Measurements from ENCODE around the gene CFD.
"Not testable (repeated sequence)": the region's sequence is repeated elsewhere in the genome, so short reads cannot be mapped to it uniquely, and the experiment has no call there.

Gene CFD

DNA sequence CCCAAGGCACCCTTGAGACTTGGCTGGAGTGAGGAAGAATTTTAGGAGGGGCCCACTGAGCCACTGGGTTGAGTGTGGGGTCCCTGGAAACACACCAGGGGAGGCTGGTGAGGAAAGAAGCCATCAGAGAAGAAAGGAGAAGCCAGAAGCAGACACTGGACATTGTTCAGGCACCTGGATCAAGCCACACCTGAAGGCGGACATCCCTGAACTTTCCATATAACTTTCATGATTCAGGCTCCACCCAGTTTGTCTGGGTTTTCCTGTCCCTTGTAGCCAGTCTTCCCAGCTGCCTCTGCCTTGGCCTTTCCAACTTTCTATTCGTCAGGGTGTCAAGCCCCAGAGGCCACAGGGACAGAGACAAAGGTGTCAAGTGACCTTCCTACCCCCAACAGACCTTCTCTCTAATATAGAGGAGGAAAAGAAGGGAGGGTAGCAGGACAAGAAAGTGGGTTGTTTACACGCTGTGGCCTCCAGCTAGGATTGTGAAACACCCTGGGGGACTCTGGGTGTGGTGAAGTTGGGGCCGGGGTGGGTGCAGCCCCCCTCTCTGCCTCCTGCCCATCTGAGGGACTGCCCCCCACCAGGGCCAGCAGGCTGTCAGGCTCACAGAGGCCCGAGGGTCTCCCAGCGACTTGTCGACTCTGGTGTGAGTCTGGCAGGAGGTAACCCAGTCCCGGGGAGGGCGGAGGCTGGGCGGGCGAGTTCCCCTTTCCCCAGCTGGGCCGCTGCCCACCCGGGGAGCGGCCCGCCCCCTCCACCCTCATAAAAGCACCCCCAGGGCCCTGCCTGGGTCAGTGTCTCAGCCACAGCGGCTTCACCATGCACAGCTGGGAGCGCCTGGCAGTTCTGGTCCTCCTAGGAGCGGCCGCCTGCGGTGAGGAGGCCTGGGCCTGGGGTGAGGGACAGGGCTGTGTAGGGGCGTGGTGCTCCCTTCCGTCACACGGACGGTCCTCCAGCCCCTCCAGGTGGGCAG lies at the start of gene CFD:
Gene CFD (plus strand): TSS at position 797 of the 976 bp plus-strand sequence. CDS start 26 bp downstream, at position 823.
- DNase-seq (ENCODE audit: low read depth in 2 of 2), result no peak

DNA sequence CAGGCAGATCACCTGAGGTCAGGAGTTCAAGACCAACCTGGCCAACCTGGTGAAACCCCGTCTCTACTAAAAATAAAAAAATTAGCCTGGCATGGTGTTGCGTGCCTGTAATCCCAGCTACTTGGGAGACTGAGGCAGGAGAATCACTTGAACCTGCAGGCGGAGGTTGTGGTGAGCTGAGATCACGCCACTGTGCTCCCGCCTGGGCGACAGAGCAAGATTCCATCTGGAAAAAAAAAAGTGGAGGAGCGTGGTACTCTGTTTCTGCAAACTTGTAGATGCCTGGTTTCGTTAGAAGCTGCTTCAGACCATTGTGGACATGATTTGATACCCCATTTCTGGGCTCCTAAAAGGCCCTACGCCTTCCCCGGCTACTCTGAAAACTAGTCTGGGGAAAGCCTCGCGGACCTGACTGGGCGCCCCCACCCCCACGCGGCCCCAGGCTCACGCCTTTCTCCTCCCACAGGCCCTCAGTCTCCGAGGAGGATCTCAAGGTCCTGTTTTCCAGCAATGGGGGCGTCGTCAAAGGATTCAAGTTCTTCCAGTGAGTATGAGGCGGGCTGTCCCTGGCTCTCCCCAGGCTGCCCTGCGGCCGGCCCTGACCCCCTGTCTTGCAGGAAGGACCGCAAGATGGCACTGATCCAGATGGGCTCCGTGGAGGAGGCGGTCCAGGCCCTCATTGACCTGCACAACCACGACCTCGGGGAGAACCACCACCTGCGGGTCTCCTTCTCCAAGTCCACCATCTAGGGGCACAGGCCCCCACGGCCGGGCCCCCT lies 49.2 kb upstream of the CFD start:
- no peak for DNase-seq (ENCODE audit: low read depth in 2 of 2)

DNA sequence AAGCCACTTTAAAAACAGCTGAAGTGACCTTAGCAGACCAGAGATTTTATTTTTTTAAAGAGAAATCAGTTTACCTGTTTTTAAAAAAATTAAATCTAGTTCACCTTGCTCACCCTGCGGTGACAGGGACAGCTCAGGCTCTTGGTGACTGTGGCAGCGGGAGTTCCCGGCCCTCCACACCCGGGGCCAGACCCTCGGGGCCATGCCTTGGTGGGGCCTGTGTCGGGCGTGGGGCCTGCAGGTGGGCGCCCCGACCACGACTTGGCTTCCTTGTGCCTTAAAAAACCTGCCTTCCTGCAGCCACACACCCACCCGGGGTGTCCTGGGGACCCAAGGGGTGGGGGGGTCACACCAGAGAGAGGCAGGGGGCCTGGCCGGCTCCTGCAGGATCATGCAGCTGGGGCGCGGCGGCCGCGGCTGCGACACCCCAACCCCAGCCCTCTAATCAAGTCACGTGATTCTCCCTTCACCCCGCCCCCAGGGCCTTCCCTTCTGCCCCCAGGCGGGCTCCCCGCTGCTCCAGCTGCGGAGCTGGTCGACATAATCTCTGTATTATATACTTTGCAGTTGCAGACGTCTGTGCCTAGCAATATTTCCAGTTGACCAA lies 48.5 kb upstream of the CFD start:
- DNase-seq (ENCODE audit: low read depth in 2 of 2), result no peak

DNA sequence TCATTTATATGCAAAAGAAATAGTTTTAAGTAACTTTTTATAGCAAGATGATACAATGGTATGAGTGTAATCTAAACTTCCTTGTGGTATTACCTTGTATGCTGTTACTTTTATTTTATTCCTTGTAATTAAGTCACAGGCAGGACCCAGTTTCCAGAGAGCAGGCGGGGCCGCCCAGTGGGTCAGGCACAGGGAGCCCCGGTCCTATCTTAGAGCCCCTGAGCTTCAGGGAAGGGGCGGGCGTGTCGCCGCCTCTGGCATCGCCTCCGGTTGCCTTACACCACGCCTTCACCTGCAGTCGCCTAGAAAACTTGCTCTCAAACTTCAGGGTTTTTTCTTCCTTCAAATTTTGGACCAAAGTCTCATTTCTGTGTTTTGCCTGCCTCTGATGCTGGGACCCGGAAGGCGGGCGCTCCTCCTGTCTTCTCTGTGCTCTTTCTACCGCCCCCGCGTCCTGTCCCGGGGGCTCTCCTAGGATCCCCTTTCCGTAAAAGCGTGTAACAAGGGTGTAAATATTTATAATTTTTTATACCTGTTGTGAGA lies 47.9 kb upstream of the CFD start:
- no peak for DNase-seq (ENCODE audit: low read depth in 2 of 2)

DNA sequence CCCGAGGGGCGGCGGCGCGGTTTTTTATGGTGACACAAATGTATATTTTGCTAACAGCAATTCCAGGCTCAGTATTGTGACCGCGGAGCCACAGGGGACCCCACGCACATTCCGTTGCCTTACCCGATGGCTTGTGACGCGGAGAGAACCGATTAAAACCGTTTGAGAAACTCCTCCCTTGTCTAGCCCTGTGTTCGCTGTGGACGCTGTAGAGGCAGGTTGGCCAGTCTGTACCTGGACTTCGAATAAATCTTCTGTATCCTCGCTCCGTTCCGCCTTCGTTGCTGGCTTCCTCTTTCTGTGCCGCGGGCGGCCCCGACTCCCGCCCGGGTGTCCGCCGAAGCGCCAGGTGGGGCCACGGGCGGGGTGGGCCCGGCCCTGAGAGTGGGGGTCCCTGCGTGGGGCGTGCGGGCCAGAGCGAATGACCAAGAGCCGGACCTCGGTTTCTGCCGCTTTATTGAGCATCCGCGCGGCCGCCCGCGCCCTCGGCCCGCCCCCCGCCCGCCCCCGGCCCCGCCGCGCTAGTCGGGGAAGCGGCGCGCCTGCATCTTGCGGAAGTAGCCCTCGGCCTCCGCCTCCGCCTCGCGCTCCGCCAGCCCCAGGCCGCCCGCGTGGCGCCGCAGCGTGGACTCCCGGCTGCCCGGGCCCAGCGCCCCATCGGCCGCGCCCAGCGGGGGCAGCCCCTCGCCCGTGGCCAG lies 47.3 kb upstream of the CFD start:
- no peak for DNase-seq (ENCODE audit: low read depth in 2 of 2)

DNA sequence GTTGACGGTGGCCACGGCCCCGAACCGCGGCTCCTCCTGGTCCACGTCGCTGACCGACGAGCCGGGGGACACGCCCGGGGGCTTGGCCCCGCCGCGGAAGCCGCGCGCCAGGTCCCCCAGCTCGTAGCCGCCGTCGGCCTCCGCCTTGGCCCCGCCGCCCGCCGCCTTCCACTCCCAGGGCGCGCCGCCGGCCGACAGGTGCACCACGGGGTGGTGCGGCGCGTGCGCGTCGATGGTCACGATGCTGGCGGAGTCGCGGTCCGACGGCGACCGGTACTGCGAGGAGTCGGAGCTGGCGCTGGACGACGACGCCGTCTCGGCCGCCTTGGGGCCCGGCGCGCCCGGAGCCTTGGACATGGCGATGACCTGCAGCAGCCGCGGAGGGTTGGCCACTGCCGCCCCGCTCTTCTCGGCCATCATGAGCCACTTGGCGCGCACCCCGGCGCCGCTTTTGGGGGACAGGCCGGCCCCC lies 46.7 kb upstream of the CFD start:
- DNase-seq (ENCODE audit: low read depth in 2 of 2), result no peak

DNA sequence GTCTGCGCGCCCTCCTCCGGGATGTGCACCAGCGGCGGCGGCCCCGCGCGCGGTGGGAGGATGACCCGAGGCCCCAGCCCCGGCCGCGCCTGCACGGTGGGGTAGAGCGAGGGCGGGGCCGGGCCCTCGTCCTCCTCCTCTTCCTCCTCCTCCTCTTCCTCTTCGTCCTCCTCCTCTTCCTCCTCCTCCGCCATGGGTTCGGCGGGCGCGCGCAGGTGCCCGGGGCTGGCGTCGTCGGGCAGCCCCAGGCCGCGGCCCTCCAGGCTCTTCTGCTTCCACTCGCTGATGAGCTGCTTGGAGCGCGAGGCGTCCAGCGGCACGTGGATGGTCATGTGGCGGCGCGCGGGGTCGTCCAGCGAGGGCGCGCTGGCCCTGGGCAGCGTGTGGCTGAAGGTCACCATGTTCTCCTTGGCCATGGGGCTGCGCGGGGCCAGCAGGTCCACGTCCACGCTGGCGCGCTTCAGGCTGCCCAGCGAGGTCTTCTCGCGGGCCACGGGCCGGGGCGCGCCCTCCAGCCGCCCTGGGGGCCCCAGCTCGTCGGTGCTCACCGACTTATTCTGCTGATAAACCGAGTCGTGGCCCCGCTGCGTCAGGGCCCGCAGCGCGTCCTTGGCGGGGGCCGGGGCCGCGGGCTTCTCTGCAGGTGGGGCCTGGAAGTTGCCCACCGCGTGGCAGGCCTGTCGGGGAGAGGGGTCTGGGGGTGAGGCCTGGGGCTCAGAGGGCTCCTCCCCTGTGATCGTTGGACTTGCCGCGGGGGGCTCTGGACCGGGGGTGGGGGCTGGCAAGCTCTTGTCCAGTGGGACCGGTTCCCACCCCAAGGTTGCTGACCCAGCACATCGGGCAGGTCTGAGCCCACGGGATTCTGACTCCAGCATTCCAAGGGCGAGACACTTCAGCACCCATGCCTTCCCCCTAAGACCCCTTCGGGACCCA lies 46.0 kb upstream of the CFD start:
- DNase-seq (ENCODE audit: low read depth in 2 of 2), result no peak

DNA sequence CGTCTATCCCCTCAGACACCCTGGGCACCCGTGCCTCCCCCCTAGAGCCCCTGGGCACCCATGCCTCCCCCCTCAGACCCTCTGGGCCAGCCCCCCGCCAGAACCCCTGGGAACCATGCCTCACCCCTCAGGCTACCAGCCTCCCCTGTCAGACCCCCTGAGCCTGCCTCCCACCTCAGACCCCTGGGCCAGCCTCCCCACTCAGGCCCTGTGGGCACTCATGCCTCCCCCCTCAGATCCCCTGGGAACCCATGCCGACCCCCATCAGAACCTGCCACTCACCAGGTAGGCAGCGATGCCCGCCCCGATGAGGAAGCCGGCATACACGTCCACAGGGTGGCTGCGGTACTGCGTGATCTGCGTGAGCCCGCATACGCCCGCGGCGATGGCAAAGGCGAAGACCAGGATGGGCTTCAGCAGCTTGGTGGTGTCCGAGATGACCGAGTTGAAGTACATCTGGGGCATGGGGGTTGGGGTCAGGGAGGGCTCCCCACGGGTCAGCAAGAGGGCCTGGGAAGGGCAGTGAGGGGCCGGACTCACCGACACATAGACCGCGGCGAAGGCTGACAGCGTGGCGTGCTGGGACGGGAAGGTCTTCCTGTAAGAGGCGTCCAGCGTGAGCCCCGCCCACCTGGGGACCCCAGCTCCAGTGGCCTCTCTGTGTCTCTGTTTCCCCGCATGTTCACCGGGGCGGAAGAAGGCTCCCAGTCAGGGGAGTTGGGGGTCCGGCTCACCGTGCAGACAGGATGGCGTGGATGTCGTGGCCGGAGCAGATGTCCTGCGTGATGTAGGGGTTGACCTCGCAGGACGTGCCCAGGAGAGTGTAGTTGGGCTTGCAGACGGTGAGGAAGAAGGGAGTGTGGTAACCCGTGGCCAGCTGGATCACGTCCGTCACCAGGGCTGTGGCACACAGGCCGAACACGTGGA lies 45.0 kb upstream of the CFD start:
- DNase-seq (ENCODE audit: low read depth in 2 of 2), result no peak

DNA sequence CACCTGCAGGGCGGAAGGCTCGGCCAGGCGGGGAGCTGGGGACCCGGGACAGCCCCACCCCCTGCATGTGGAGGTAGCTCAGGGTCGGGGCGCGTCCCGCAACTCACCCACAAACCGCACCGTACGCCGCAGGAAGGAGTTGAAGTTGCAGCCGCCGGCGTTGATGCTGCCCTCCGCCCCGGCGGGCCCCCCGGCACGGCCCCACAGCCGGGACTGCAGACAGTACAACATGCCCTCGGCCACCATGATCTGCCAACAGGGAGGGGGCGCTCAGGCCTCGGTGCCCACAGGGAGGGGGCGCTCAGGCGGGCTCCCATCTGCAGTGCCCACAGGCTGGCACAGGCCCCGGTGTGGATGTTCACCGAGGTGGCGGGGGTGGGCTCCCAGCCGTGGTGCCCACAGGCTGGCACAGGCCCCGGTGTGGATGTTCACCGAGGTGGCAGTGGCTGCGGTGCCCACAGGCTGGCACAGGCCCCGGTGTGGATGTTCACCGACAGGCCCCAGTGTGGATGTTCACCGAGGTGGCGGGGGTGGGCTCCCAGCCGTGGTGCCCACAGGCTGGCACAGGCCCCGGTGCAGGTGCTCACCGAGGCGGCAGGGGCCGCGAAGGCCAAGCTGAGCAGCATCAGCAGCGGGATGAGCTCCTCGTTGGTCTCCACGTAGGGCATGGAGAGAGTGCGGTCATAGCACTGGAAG lies 44.2 kb upstream of the CFD start:
- DNase-seq (ENCODE audit: low read depth in 2 of 2), result no peak

DNA sequence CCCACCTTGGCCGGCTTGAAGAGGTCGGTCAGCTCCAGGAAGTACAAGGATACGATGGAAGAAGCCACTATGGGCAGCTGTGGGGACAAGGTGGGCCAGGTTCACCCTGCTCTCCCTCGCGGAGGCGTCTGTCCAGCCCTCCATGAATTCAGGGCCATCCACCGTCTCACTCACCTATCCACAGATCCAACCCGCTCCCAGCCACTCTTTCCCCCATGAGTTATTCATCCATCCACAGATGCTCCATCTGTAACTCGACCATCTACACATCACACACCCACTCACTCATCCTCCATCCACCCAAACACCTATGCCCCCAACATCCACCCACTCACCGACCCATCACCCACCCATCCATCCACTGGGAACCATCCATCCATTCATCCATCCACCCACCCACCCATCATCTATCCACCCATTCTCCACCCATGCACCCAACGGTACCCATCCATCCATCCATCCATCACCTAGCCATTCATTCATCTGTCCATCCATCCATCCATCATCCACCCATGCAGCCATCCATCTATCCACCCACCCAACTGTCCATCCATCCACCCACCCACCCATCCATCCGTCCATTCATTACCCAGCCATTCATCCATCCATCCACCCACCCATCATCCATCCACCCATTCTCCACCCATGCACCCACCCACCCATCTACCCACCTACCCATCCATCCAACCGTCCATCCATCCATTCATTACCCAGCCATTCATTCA lies 43.5 kb upstream of the CFD start:
- DNase-seq (ENCODE audit: low read depth in 2 of 2), result no peak

DNA sequence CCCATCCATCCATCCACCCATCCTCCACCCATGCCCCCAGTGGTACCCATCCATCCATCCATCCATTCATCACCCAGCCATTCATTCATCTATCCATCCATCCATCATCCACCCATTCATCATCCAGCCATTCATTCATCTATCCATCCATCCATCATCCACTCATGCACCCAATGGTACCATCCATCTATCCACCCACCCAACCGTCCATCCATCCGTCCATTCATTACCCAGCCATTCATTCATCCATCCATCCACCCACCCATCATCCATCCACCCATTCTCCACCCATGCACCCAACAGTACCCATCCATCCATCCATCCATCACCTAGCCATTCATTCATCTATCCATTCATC lies 43.0 kb upstream of the CFD start:
- no peak for DNase-seq (ENCODE audit: low read depth in 2 of 2)

DNA sequence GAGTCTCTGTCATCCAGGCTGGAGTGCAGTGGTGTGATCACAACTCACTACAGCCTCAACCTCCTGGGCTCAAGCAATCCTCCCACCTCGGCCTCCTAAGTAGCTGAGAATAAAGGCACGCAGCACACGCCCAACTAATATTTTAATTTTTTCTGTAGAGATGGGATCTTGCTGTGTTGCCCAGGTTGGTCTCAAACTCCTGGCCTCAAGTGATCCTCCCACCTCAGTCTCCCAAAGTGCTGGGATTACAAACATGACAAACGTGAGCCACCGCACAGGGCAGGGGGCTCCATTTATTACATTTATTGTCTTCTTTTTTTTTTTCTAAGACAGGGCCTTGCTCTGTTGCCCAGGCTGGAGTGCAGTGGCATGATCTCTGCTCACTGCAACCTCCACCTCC lies 39.3 kb upstream of the CFD start:
- DNase-seq (ENCODE audit: low read depth in 2 of 2), result not testable (repeated sequence)

DNA sequence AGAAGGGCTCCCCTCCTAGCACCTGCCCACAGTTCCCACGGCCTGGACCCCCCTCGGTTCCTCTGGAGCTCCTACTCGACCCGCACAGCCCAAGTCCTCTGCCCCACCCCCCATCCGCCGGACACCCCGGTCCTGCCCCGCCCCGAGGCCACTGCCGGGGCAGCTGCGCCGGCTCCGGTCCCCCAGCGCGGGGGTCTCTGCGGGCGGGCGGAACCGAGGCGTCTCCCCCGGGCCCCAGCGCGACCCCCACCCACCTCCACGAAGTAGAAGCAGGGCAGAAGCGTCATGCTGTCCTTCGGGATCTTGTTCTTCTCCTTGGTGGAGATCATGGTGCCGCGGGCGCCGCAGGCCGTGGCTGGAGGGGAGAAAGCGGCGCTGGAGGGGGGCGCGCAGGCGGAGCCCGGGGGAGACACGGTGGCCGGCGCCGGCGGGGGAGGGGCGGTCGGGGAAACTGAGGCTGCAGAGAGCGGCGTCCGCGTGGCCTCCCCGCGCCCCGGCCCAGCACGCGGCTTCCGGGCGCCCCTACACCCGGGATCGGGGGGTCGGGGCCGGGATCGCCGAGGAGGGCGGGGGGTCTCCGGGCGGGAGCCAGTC lies 38.1 kb upstream of the CFD start:
- DNase-seq (ENCODE audit: low read depth in 2 of 2), result no peak

DNA sequence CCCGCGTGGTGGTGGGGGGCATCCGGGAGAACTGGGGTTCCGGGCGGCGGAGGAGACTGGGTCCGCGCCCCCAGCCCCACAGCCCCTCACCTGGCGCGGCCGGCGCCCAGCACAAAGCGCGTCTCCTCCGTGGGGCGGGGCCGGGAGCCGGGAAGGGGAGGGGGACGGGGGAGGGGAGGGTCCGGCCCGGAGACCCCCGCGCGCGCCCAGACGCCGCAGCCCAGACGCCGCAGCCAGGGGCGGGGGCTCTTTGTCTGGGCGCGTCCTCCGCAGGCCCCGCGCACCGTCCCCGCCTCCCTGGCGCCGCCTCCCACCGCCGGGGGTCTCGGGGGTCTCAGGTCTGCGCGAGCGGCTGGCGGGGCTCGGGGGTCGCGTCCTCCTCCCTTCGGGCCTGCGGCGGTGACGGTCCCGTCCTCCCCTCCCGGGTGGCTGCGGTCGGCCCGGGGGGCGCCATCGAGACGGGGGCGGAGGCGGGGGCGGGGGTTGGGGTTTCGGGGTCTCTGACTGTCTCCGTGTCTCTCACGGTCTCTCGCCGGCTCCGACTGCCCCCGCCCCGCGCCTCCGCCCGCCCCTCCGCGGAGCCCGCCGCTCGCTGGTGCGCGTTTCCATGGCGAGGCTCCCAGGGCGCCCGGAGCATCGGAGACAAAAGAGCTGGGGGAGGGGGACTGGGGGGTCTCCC lies 37.5 kb upstream of the CFD start, which contains the start of gene PLPPR3:
Gene PLPPR3 (minus strand): TSS at position 131 of the 679 bp plus-strand sequence. CDS start 396 bp downstream, outside the sequence.
- no peak for DNase-seq (ENCODE audit: low read depth in 2 of 2)

DNA sequence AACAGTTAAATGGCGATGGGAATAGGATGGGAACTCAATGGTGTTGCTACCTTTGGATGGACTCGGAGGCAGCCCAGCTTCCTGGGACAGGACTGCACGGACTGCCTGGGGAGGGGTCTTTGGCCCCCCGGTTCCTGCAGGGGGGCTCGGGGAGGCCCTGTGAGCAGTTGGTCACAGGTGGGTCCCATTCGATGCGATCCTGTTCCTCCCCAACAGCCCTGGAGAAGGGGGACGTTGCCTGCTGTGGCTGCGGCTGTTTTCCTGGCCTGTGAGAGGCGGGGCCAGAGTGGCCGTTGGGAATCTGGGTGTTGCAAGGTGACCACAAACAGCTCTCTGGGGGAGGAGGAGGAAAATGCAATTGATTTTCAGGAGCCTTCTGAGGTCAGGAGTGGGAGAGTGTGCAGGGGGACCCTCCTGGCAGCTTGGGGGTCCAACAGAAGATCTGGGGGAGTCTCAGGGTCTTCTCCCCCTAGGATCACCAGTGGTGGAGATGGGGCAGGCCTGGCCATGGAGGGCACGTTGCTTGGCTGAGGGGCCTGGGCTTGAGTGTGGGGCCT lies 35.8 kb upstream of the CFD start:
- DNase-seq (ENCODE audit: low read depth in 2 of 2), result no peak

DNA sequence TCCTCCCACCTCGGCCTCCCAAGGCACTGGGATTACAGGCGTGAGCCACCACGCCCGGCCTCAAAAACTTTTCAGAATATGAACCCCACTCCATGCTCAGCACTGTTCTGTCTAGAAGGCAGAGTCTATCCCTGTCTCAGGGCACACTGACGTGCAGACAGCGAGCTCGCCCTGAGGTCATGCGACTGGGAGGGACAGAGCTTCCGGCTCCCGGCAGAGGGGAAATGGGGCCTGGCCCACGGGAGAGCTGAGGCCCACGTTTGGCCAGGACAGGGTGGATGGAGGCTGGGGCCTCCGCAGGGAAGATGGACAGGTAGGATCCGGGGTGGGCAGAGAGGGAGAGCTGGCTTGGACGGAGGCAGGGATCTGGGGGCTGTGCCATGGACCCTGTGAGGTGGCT lies 34.6 kb upstream of the CFD start:
- no peak for DNase-seq (ENCODE audit: low read depth in 2 of 2)
